Erythroblast (primary cell): ENCODE results near the gene ADARB2.

Experiments
- GATA1 ChIP-seq: IDR thresholded peaks from 2 replicates; pipeline ENCODE4 v1.6.1; 2011; ENCODE audit warnings: low read depth, mild to moderate bottlenecking, control low read depth, low read length, moderate library complexity
- POLR2A ChIP-seq: IDR thresholded peaks from 2 replicates; pipeline ENCODE4 v1.6.1; 2011; ENCODE audit warnings: mild to moderate bottlenecking, low read length

GRCh38 chr10:1309617-1310270, 427.6 kb downstream of the ADARB2 start:
- no peak for TF ChIP-seq POLR2A
- no peak for TF ChIP-seq GATA1
